HG03469 (cell line): ENCODE results near the gene SPRR2A.
"Not testable (repeated sequence)": the region's sequence is repeated elsewhere in the genome, so short reads cannot be mapped to it uniquely, and the experiment has no call there.

Experiments
- ATAC-seq: cut with Tn5 transposase; IDR thresholded peaks from one replicate; pipeline ENCODE4 v1.9.1; 2021; ENCODE audit warnings: mild to moderate bottlenecking, moderate library complexity, moderate number of reproducible peaks; ENCODE audit not compliant: unreplicated experiment

The SPRR2A gene

DNA sequence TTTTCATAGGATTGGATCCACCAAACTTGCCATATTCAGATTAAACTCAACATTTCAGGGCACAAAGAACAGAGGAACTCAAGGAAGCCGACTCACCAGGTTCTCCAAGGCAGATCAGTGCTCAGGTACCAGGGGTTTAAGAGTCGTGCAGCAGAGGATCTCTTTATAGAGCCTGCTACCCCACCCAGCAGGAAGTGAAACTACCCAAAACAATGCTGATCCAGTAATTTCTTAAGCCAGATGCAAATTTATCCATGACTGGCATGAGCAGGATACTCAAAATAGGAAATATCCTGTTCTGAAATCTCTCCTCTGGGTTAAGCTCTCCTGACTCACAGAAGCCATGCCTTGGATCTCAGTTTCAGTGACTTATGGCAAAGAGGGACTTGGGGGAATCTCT is at the start of gene SPRR2A:
TSS of gene SPRR2A (minus strand) at position 138 of the 400 bp plus-strand sequence. CDS start 777 bp downstream, outside the sequence.
- ATAC-seq = no peak

DNA sequence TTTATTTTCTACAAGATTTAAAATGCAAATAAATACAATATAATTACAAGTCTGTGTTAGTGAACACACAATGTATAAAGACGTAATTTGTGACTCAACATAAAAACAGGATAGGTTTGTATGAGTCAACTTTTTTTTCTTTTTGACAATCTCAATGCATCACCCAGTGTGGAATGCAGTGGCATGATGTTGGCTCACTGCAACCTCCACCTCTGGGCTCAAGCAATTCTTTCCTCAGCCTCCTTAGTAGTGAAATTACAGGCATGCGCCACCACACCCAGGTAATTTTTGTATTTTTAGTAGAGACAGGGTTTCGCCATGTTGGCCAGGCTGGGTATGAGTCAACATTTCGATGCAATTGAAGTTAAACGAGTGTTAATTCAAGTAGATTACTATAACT is 42.9 kb upstream of the SPRR2A start:
- no peak for ATAC-seq

DNA sequence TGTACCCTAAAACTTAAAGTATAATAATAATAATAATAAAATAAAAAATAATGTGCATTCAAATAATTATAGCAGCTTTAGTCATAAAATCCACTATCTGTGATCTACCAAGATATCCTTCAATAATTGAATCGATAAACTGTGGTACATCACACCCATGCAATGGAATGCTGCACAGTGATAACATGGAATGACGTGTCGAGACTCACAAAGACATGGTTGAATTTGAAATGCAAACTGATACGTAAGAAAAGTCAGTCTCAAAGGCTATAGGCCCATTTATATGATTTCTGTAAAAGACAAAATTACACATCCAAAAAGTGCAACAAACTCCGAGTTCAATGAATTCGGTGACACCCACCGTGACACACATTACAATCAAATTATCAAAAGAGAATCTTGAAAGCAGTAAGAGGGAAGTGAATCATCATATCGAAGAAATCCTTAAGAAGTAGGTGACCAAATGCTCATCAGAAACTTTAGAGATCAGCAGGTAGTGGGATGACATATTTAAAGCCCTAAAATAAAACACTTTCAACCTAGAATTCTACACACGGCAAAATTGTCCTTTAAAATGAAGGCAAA is 42.2 kb upstream of the SPRR2A start:
- no peak for ATAC-seq

DNA sequence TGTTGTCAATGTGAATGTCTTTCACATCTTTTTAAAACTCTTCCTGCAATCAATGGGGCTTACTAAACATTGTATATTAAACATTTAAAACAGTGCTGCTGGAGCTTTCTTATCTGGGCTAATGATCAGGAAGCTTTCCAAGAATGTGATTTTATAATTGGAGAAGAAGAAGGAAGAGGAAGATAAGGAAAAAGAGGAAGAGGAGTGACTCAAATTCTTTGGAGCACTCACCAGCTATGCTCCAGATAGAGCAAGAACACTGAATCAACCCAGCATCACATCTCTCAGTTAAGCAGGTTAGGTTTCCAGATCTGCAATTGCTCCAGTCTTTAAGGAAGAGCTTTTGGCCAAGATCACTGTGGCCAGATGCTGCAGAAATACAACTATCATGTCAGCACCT is 38.5 kb upstream of the SPRR2A start:
- ATAC-seq = no peak

DNA sequence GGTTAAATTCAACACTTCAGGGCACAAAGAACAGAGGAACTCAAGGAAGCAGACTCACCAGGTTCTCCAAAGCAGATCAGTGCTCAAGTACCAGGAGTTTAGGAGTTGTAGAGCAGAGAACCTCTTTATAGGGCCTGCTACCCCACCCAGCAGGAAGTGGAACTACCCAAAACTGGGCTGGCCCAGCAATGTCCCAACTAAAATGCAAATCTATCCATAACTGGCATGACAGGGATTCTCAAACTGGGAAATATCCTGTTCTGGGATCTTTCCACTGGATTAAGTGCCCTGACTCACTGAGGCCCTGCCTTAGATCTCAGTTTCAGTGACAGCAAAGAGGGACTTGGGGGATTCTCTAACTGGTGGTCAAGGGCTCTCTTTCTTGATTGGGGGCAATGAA is 37.1 kb upstream of the SPRR2A start, which contains the start of gene SPRR2E:
TSS of gene SPRR2E (minus strand) at position 101 of the 400 bp plus-strand sequence. CDS start 775 bp downstream, outside the sequence.
- no peak for ATAC-seq

DNA sequence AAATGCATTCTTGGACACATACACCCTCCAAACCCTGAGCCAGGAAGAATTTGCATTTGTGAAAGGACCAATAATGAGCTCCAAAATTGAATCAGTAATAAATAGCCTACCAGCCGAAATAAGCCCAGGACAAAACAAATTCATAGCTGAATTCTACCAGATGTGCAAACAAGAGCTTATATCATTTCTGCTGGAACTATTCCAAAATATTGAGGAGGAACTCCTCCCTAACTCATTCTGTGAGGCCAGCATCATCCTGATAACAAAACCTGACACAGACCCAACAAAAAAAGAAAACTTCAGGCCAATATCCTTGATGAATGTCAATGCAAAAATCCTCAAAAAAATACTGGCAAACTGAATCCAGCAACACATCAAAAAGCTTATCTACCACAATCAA is 30.3 kb upstream of the SPRR2A start:
- ATAC-seq = no peak

DNA sequence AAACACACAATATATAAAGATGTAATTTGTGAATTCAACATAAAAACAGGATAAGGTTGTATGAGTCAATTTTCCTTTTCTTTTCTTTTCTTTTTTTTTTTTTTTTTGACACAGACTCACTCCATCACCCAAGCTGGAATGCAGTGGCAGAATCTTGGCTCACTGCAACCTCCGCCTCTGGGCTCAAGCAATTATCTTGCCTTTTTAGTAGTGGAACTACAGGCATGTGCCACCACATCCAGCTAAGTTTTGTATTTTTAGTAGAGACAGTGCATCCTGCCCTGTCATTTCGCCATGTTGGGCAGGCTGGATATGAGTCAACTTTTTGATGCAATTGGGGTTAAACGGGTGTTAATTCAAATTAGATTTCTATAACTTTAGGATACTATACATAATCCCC is 24.4 kb upstream of the SPRR2A start:
- ATAC-seq = no peak

DNA sequence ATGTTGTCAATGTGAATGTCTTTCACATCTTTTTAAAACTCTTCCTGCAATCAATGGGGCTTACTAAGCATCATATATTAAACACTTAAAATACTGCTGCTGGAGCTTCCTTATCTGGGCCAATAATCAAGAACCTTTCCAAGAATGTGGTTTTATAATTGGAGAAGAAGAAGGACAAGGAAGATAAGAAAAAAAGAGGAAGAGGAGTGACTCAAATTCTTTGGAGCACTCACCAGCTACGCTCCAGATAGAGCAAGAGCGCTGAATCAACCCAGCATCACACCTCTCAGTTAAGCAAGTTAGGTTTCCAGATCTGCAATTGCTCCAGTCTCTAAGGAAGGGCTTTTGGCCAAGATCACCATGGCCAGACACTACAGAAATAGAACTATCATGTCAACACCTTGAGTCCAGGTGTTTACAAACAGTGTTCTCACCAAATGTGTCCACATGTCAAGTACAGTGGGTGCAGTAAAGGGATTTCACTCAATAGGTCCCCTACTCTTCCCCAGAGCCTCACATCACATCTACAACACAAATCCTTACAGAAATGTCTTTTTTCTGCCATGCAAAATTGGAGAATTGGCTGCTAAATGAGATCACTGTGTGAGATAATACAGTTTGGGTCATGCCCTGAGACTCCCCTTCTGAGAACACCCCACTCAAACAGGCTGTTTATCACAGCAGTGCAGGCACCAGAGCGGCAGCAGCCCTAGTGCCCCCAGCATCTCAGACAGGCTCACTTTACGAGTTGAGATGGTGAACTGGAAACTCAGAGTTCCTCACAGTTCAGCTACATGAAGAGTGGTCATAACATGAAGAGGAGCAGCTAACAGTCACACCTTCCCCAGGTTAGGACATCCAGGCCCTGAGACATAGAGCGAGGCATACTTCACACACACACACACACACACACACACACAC is 15.8 kb upstream of the SPRR2A start:
- no peak for ATAC-seq

DNA sequence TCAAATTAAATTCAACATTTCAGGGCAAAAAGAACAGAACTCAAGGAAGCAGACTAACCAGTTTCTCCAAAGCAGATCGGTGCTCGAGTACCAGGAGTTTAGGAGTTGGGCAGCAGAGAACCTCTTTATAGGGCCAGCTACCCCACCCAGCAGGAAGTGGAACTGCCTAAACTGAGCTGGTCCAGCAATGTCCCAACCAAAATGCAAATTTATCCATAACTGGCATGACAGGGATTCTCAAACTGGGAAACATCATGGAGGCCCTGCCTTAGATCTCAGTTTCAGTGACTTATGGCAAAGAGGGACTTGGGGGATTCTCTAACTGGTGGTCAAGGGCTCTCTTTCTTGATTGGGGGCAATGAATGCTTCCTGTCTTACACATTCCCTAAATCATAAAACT is 14.2 kb upstream of the SPRR2A start, which contains the start of gene SPRR2B:
TSS of gene SPRR2B (minus strand) at position 101 of the 400 bp plus-strand sequence. CDS start 772 bp downstream, outside the sequence.
- ATAC-seq = no peak

DNA sequence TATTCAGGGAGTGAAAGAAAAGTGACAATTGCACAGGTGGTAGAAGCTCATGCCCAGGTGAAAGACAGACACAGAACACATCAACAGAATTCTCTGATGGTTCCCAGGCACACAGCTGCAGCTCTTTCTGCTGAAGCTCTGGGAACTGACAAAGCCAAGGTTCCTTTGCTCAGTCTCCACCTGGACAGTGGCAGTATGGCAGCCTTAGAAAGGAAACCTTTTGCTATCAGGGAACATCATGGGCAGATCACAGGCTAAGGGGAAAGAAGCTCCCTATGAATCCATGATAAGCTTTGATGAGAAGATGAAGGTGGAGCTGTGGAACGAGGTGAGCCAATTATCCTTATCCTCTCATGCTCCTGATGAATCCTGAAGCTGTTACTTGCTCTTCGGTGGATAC is 12.9 kb upstream of the SPRR2A start:
- no peak for ATAC-seq

DNA sequence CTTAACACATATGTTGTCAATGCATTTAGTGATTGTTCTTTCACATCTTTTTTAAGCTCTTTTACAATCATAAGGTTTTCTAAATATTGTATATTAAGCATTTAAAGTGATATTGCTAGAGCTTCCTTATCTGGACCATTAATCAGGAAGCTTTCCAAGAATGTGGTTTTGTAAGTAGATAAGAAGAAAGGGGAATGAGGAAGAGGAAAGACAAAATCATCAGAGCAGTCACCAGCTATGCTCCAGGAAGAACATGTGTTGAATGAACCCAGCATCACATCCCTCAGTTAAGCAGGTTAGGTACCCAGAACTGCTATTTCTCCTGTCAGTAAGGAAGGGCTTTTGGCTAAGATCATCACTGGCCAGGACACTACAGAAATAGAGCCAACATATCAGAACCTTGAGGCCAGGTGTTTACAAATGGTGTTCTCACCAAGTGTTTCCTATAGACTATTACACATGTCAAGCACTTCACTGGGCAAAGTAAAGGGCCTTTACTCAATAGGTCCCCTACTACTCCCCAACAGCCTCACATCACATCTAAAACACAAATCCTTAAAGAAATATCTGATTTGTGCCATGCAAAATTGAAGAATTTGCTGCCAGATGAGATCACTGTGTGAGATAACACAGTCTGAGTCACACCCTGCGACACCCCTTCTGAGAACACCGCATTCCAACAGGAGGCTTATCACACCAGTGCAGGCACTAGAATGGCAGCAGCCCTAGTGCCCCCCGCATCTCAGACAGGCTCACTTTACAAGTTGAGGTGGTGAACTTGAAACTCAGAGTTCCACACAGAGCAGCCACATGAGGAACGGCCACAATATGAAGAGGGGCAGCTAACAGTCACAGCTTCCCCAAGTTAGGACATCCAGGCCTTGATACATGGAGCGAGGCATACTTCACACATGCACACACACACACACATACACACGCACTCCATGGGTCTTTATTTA is 1.8 kb upstream of the SPRR2A start:
- no peak for ATAC-seq

DNA sequence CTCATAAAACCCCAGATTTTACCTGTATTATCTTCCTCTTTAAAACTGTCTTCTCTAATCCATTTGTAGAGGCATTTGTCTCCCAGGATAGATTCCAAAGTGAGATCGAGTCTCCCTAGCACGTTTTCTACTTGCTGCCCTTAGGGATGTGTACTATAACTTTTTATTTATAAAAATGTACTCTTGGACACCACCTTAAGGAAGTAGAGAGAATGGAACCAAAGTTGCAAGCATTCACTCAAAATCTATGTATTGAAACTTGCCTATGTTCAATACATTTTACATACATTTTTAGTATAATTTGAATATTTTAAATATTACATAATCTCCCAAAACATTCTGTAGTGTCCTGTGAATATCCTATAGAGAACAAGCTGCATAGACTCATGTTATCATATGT is 842 bp upstream of the SPRR2A start:
- no peak for ATAC-seq

DNA sequence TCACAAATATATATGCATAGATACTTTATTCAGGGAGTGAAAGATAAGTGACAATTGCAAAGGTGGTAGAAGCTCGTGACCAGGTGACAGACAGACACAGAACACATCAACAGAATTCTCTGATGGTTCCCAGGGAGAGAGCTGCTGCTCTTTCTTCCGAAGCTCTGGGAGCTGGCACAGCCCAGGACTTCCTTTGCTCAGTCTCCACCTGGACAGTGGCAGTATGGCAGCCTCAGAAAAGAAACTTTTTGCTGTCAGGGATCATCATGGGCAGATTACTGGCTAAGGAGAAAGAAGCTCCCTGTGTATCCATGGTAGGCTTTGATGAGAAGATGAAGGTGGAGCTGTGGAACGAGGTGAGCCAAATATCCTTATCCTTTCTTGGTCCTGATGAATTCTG is 1.2 kb downstream of the SPRR2A start:
- ATAC-seq = not testable (repeated sequence)

DNA sequence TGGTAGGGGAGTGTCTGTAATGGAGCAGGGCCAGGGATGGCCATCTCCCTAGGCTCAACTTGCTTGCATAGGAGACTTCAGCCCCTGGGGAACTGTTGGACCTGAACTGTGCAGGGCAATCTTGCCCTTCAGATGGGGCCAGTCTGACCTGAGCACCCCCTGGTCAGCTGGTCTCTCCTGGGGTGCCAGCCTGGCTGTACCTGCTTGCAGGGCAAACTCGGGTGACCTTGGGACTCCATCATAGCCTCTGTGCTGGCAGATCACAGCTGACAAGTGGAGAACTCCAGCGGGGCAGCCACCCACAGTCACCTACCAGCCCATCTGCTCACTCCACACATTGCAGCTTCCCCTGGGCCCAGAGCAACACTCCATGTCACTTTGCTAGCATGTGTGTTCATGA is 8.1 kb downstream of the SPRR2A start:
- ATAC-seq = no peak

DNA sequence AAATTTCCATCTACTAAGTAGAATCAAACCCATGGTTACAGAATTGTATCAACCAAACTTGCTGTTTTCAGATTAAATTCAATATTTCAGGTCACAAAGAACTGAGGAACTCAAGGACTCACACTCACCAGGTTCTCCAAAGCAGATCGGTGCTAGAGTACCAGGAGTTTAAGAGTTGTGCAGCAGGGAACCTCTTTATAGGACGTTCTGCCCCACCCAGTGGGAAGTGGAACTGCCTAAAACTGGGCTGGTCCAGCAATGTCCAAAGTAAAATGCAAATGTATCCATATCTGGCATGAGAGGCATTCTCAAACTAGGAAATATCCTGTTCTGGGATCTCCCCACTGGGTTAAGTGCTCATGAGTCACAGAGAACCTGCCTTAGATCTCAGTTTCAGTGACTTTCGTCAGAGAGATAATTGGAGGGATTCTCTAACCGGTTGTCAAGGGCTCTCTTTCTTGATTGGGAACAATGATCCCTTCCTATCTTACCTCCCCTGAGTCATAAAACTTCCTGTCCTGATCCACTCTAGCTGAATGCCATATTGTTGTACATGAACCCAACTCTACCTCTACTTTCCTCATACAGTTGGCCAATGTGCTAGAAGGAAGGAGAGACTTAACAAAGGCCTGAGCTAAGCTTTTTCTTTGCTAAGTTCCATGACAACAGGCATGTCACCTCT is 16.2 kb downstream of the SPRR2A start, which contains the start of gene SPRR2D:
TSS of gene SPRR2D (minus strand) at position 171 of the 682 bp plus-strand sequence. CDS start 774 bp downstream, outside the sequence.
- no peak for ATAC-seq

DNA sequence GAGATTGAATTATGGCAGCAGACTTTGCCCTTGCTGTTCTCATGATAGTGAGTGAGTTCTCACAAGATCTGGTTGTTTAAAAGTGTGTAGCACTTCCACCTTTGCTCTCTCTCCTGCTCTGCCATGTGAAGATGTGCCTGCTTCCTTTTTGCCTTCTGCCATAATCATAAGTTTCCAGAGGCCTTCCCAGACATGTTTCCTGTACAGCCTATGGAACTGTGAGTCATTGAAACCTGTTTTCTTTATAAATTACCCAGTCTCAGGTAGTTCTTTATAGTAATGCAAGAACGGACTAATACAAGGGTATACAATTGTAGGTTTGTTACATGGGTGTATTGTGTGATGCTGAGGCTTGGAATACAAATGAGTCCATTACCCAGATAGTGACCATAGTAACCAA is 22.1 kb downstream of the SPRR2A start:
- ATAC-seq = no peak

DNA sequence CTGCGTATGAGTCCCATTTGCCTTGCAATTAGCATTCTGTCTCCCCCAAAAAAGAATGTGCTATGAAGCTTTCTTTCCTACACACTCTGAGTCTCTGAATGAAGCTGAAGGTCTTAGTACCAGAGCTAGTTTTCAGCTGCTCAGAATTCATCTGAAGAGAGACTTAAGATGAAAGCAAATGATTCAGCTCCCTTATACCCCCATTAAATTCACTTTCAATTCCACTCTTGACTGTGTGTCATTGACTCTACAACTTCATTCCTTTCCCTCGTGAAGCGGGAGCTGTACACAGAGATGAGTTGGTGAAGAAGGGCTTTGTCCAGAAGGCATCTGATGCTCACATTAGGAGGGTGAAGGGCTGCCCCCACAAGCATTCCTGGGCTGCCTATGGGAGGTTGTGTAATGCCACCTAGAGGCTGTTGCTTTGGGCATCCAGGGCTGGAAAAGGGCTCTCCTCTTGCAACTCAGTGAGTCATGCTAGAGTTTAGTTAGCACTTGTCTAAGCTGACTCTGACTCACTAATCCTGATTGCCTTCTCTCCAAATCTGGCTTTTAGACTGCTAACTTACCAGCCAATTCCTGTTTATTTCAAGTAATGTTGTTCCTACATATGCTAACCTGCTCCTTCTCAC is 24.5 kb downstream of the SPRR2A start:
- no peak for ATAC-seq

DNA sequence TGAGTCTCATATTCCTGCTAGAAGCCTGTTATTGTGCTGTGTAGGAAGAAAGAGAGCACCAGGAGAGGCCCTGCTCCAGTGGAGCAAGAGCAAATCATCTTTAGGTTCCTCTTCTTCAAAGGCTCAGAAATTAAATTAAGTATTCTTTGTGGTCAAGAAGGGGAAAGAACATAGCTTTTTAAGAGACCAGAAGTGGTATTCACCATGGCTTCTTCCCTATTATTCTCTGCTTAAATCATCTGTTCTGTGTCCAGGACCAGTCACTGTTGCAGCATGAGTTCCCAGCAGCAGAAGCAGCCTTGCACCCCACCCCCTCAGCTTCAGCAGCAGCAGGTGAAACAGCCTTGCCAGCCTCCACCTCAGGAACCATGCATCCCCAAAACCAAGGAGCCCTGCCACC is 25.2 kb downstream of the SPRR2A start:
- no peak for ATAC-seq

DNA sequence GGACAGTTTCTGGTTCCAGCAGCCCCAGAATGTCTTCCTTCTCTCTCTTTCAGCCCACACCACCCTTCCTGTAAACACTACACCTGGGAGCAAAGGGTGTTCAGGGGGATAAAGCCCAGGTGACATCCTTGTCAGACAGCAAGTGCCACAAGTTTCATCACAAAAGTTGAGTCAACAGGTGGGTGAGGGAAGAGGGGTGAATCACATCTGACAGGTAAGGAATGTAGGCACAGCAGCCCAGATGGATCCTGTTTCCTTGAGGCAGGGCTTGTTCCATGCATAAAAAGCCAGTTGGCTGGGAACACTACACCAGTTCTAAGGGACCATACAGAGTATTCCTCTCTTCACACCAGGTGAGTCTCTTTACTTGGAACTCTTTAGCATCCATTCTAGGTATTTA is 26.4 kb downstream of the SPRR2A start, which contains the start of gene SPRR1B:
TSS of gene SPRR1B (plus strand) at position 309 of the 400 bp plus-strand sequence. CDS start 1,143 bp downstream, outside the sequence.
- no peak for ATAC-seq

DNA sequence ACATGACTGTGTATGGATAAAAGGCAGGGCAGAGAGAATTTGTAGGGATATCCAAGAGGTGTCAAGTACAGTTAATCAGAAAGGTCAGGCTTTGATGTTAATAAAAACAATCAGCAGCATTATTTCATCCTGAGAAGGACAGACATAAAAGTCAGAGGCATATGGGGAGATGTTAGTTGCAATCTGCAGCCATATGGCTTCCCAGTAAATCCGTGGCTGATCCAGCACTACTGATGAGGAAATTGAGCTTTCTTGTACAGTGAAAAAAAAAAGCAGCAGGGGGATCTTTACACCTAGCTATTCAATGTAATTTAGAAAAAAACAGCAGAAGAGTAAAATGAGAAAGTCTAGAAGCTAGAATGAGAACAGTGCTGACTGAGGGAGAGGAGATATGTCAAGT is 28.5 kb downstream of the SPRR2A start:
- no peak for ATAC-seq
